H1 (cell line): ENCODE results near the gene RAB3C.

Experiments
- CHD2 ChIP-seq: IDR thresholded peaks from 2 replicates; pipeline ENCODE4 v1.6.1; 2012; ENCODE audit warnings: low read length, improper control_type of control experiment
- CTCF ChIP-seq, 3 experiments: IDR thresholded peaks; 1 replicate in 2 of 3; 2 replicates in 1 of 3; pipeline versions ENCODE4 v1.5.1 to v1.6.1; 2011; ENCODE audit warnings: low read length in 3 of 3, mild to moderate bottlenecking in 3 of 3, inconsistent platforms in 2 of 3, low read depth in 1 of 3, moderate library complexity in 1 of 3; ENCODE audit not compliant: insufficient read depth in 1 of 3; ENCODE audit errors: control extremely low read depth in 1 of 3
- EP300 ChIP-seq, 2 experiments: IDR thresholded peaks; 1 replicate in 1 of 2; 2 replicates in 1 of 2; pipeline ENCODE4 v1.6.1; 2011 to 2012; ENCODE audit warnings: low read depth in 2 of 2, low read length in 2 of 2, mild to moderate bottlenecking in 2 of 2, borderline replicate concordance in 1 of 2, inconsistent platforms in 1 of 2, moderate library complexity in 1 of 2
- EZH2 ChIP-seq: fragments of 200-600 bp; sonication (generic); IDR thresholded peaks from 2 replicates; pipeline ENCODE4 v1.7.1; 2012; ENCODE audit warnings: low read depth, mild to moderate bottlenecking, moderate library complexity, low read length, inconsistent platforms; ENCODE audit not compliant: severe bottlenecking
- HDAC2 ChIP-seq, 2 experiments: fragments of 300-600 bp in 1 of 2; sonication (generic) in 1 of 2; IDR thresholded peaks; 2 replicates each; pipeline ENCODE4 v1.6.1; 2011 to 2012; ENCODE audit warnings: low read depth in 2 of 2, low read length in 2 of 2, mild to moderate bottlenecking in 2 of 2, moderate library complexity in 2 of 2, borderline replicate concordance in 1 of 2, inconsistent platforms in 1 of 2
- POLR2A ChIP-seq, 2 experiments: IDR thresholded peaks; 1 replicate in 1 of 2; 2 replicates in 1 of 2; pipeline ENCODE4 v1.6.1; 2011; ENCODE audit warnings: low read depth in 2 of 2, low read length in 2 of 2, mild to moderate bottlenecking in 2 of 2; ENCODE audit errors: control extremely low read depth in 1 of 2
- RBBP5 ChIP-seq: IDR thresholded peaks from 2 replicates; pipeline ENCODE4 v1.7.1; 2012; ENCODE audit warnings: low read depth, mild to moderate bottlenecking, inconsistent platforms, low read length, moderate library complexity, borderline replicate concordance

DNA sequence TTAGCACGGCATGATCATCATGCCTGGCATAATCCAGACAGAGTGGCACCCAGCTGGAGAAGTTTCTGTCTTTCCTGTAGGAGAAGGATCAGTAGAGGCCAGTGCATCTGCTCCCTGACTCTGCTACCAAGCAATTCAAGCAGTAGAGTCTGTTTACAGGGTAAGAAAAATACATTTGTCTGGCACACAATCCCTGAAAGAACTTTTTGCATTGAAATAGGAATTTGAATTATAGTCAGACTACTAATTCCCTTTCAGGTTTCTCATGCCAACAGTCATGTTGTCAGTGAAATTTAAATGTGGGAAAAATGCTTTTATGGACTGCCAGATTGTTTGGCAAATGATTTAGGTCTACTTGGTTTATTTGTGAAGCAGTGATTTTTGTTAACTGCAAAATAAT lies 125.6 kb downstream of the RAB3C start:
- TF ChIP-seq CHD2 (no peak), POLR2A (IDR thresholded peaks at IDR 0.05; ENCODE audit: control extremely low read depth in 1 of 2, low read depth in 2 of 2, low read length in 2 of 2) (no peak), EZH2 (no peak), EP300 (IDR thresholded peaks at IDR 0.05; ENCODE audit: borderline replicate concordance in 1 of 2, low read depth in 2 of 2, low read length in 2 of 2) (no peak), RBBP5 (no peak), HDAC2 (IDR thresholded peaks at IDR 0.05; ENCODE audit: borderline replicate concordance in 1 of 2, low read depth in 2 of 2, low read length in 2 of 2) (no peak), CTCF (IDR thresholded peaks at IDR 0.05; ENCODE audit: control extremely low read depth in 1 of 3, insufficient read depth in 1 of 3, low read depth in 1 of 3, low read length in 3 of 3) (no peak)
